HG02571 (cell line): ENCODE results near the gene CCDC186.

Experiments used
- ATAC-seq: cut with Tn5 transposase; IDR thresholded peaks from one replicate; pipeline ENCODE4 v1.9.1; 2021; ENCODE audit warnings: mild to moderate bottlenecking, moderate library complexity; ENCODE audit not compliant: unreplicated experiment

CCDC186 gene

GRCh38 chr10:114115661-114116445, 58.1 kb downstream of the CCDC186 start:
- no peak for ATAC-seq

GRCh38 chr10:114110174-114110972, 63.6 kb downstream of the CCDC186 start:
- ATAC-seq = no peak

GRCh38 chr10:114103284-114103683, 70.7 kb downstream of the CCDC186 start:
- ATAC-seq = no peak

GRCh38 chr10:114102256-114102655, 71.7 kb downstream of the CCDC186 start:
- no peak for ATAC-seq

GRCh38 chr10:114100848-114101741, 72.9 kb downstream of the CCDC186 start:
- ATAC-seq = no peak

GRCh38 chr10:114096864-114097263, 77.1 kb downstream of the CCDC186 start:
- no peak for ATAC-seq

- no peak for ATAC-seq
Measured at GRCh38 chr10:114095559-114096337, 78.3 kb downstream of the CCDC186 start.

GRCh38 chr10:114094795-114095194, 79.2 kb downstream of the CCDC186 start:
- ATAC-seq = no peak

GRCh38 chr10:114087655-114088054, 86.3 kb downstream of the CCDC186 start:
- no peak for ATAC-seq

- ATAC-seq = no peak
Measured at GRCh38 chr10:114087255-114087654, 86.7 kb downstream of the CCDC186 start.

- no peak for ATAC-seq
Measured at GRCh38 chr10:114084215-114084614, 89.8 kb downstream of the CCDC186 start.

- no peak for ATAC-seq
Measured at GRCh38 chr10:114083040-114083439, 91.0 kb downstream of the CCDC186 start.

- no peak for ATAC-seq
Measured at GRCh38 chr10:114081911-114082583, 92.0 kb downstream of the CCDC186 start.

- ATAC-seq = no peak
Measured at GRCh38 chr10:114079421-114079820, 94.6 kb downstream of the CCDC186 start.

GRCh38 chr10:114078346-114078745, 95.7 kb downstream of the CCDC186 start:
- ATAC-seq = no peak

- ATAC-seq = no peak
Measured at GRCh38 chr10:114077815-114078219, 96.2 kb downstream of the CCDC186 start.

- ATAC-seq = no peak
Measured at GRCh38 chr10:114077347-114077746, 96.7 kb downstream of the CCDC186 start.

- no peak for ATAC-seq
Measured at GRCh38 chr10:114075093-114075492, 98.9 kb downstream of the CCDC186 start.

- no peak for ATAC-seq
Measured at GRCh38 chr10:114073395-114074186, 100.4 kb downstream of the CCDC186 start.
